GM19351 (cell line): ENCODE measurements around the gene SIGLEC5.
A peak's percentile ranks its signal among the peaks of the same experiment; 100 is the strongest.

Experiments used
- ATAC-seq: cut with Tn5 transposase; IDR thresholded peaks from one replicate; pipeline ENCODE4 v1.9.1; 2021; ENCODE audit warnings: mild to moderate bottlenecking, moderate library complexity; ENCODE audit not compliant: unreplicated experiment

The SIGLEC5 gene

DNA sequence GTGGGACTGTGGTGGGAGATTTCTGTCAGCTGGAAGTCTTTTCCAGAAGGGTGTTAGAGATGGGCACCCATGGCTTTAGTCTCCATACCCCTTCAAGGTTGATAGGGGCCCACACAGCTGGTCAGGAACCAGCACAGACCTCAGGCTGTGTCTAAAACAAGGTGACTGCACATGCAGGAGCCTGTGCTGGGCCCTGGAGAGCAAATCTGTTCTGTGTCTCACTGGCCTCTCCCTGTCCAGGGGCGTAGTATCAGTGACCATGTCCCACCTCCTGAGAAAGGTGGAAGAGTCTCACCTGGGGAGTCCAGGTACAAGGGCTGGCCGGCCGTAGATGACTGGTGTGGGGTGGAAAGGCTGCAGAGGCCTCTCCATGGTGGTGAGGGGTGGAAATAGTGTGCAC lies 39.8 kb downstream of the SIGLEC5 start:
- ATAC-seq, result no peak

DNA sequence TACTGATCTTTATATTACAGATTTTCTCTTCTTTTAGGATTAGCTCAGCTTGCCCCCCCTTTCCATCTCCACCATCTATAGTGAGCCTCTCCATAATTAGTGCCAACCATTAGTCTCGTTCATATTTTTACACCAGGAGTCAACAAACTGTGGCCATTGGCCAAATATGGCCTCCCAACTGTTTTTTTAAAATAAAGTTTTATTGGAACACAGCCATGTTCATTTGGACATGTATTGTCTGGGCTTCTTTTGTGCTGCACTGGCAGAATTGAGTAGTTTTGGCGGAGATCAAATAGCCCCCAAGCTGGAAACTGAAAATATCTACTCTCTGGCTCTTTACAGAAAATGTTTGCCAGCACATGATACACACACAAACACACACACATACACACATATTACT lies 40.7 kb downstream of the SIGLEC5 start:
- ATAC-seq, result no peak

DNA sequence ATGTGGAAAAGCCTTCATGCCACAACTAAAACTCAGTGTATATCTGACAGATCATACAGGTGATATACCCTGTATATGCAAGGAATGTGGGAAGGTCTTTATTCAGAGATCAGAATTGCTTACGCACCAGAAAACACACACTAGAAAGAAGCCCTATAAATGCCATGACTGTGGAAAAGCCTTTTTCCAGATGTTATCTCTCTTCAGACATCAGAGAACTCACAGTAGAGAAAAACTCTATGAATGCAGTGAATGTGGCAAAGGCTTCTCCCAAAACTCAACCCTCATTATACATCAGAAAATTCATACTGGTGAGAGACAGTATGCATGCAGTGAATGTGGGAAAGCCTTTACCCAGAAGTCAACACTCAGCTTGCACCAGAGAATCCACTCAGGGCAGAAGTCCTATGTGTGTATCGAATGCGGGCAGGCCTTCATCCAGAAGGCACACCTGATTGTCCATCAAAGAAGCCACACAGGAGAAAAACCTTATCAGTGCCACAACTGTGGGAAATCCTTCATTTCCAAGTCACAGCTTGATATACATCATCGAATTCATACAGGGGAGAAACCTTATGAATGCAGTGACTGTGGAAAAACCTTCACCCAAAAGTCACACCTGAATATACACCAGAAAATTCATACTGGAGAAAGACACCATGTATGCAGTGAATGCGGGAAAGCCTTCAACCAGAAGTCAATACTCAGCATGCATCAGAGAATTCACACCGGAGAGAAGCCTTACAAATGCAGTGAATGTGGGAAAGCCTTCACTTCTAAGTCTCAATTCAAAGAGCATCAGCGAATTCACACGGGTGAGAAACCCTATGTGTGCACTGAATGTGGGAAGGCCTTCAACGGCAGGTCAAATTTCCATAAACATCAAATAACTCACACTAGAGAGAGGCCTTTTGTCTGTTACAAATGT lies 42.7 kb downstream of the SIGLEC5 start:
- no peak for ATAC-seq

- no peak for ATAC-seq
Measured at GRCh38 chr19:51586799-51587198, 43.4 kb downstream of the SIGLEC5 start.

DNA sequence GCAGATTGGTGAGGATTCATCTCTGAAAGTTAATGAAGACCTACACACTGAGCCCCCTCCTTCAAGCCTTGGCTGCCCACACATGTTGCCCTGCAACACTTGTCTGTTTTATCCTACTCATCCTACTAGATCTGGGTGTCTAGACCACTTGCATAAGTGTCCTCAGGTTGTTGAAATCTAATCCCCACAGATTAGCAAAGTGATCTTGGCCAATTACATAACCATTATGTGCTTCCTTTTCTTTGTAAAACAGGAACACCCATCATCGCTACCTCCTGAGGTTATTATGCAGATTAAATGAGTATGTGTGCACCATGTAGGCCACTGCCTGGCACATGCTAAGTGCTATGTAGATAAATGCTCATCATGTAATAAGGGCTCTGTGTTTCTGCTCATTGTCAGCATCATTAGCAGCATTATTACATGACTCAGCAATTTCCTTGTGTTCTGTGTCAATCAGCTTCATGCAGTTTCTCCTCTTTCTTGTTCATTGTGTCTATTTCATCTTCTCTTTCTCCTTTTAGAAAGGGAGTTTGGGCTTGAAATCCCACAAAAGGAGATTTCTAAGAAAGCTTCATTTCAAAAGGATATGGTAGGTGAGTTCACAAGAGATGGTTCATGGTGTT lies 44.0 kb downstream of the SIGLEC5 start:
- ATAC-seq, result no peak

GRCh38 chr19:51576850-51577249 lies 53.4 kb downstream of the SIGLEC5 start:
- ATAC-seq, result no peak

DNA sequence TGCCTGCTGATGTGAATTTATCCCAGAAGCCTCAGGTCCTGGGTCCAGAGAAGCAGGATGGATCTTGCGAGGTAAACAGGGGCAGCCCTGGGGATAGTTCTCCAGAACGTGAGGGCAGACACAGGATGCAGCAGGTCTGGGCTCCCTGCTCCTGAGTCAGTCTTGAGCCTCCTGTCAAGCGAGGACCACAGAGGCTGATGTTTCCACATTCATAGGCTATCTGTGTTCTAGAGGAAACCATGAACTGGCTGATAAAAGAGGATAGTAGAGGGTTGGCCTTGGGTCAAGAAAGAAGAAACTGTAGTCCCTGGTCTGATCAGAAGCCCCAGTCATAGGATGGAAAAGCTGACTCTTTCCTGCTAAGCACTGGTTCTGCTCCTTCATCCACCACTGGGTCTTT lies 56.9 kb downstream of the SIGLEC5 start:
- no peak for ATAC-seq

- no peak for ATAC-seq
Measured at GRCh38 chr19:51572908-51573307, 57.3 kb downstream of the SIGLEC5 start.

DNA sequence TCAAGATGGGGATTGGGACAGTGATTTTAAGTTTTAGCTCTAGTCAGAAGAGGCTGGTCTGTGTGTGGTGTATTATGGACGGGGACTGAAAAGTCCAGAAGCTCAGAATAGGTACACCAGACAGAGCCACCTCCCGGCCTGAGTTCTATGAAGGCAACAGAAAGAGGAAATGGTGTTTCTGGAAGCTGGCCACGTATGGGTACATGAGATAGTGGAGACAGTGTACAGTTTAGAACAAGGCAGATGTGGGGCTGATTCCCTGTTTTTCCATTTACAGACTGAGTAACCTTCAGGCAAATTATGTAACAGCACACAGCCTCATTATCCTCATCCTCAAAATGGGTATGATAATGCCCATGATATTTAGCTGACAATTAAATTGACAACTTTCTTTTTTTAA lies 57.8 kb downstream of the SIGLEC5 start:
- ATAC-seq, result peak; percentile 48

DNA sequence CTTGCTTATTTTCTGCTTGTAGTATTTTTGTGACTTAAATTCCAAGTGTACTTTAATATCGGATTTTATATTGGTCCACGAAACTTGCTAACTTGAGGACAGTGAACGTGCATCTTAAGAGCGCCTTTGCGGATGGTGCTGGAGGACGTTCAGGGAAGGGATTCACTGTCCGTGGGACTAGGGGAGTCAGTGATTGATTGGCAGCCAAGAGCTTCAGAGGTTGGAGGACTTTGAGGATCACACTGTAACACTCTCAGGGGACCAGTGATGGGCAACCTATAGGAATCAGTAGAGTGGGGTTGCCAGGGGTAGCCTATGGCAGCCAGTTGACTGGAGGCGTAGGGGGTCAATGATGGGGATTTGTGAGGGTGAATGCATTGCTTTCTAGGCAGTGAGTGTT lies 58.6 kb downstream of the SIGLEC5 start:
- ATAC-seq, result no peak

- ATAC-seq, result peak; percentile 69
Measured at GRCh38 chr19:51570962-51571575, 59.1 kb downstream of the SIGLEC5 start, which contains the start of gene ZNF175. Gene ZNF175 (plus strand): TSS chr19:51571283. CDS start chr19:51573330, 2,047 bp downstream.

GRCh38 chr19:51568456-51568855 lies 61.7 kb downstream of the SIGLEC5 start:
- no peak for ATAC-seq

DNA sequence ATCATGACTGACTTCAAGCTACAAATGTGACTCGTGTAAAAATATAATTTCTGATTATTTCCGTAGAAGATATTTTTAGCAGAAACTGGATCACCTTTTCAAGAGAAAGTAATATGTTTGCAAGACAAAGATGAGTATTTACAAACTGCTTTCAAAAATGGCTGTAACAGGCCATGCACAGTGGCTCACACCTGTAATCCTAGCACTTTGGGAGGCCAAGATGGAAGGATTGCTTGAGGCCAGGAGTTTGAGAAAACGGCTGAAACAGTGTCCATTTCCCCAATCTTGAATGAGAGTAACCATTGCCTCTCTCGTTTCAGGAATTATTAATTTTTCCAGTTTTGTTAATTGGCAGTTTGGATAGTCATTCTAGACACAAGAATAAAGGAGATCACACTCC lies 62.6 kb downstream of the SIGLEC5 start:
- ATAC-seq, result no peak

DNA sequence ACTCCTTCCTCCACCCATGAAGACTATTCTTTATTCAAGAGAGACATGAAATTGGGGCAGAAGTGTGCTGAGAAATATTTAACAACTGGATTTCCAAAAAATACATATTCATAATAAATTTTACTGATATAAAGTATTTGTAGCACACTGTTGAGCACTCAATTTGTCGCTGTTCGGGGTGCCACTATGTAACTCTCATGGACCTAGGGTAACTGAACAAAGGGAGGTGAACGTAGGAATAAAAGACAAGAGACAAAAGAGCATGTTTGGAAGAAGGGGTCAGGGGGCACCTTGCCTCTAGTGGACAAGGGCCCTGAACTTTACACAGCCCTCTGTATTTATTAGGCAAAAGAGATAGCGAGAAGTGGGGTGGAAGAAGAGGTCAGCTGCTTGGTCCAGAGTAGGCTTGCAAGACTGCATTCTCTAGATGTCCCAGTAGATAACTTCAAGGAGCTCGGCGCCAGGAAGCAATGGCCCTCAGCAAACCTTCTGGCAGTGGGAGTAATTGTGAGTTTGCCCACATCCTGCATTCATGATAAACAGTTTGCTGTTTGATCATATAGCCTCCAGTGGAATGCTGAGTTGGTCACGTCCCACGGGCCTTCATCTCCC lies 63.6 kb downstream of the SIGLEC5 start:
- ATAC-seq, result no peak

- ATAC-seq, result no peak
Measured at GRCh38 chr19:51565583-51565982, 64.6 kb downstream of the SIGLEC5 start.

GRCh38 chr19:51564791-51565190 lies 65.4 kb downstream of the SIGLEC5 start:
- ATAC-seq, result no peak
